GM18519 (cell line): Measurements from ENCODE around the gene BTBD3.

ENCODE experiments used
- ATAC-seq: cut with Tn5 transposase; IDR thresholded peaks from one replicate; pipeline ENCODE4 v1.9.1; 2021; ENCODE audit warnings: mild to moderate bottlenecking, moderate library complexity; ENCODE audit not compliant: unreplicated experiment, low FRiP score

Gene BTBD3

DNA sequence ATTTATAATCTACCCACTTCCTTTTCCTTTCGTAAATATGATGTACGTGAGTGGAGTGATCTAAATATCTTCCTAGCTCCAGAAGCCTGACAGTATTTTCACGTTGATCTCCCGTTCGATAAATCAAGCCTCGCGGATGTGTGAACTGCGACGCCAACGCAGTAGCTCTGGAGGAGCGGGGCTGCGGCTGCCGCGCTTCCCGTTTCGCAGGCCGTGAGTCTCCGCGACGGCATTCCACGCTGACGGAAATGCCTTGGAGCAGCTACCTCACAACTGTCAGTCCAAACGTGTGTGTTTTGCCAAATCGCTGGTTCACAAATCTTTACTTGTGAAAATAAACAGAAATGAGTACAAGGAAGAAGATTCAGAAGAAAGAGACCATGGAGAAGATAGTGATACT is 41.2 kb downstream of the BTBD3 start:
- ATAC-seq, result no peak

- ATAC-seq, result no peak
These were observed 47.9 kb downstream of the BTBD3 start for GRCh38 chr20:11965602-11966001.

- ATAC-seq, result no peak
These were observed 48.5 kb downstream of the BTBD3 start for GRCh38 chr20:11966186-11966585.

- ATAC-seq, result no peak
These were observed 52.6 kb downstream of the BTBD3 start for GRCh38 chr20:11970243-11970836.

DNA sequence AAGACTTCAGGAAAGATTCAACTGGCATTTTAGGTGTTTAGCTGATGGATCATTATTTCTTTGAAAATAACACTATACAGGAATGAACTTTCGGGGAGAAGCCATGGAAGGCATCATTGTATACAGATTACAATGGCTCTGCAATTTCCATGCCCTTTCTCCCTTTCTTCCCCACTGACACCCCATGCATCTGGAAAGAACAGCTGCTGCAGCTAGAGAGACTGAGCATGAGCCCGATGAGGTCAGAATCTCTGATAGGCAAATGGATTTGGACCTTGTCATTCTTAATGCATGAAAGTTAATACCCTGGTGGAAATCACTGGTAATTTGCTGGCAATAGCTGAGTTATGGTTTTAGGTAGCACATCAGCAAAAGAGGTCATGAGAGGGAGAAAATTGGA is 54.8 kb downstream of the BTBD3 start:
- ATAC-seq, result no peak
